ENCODE results near the gene ADSS1.

- TF ChIP-seq POLR2A (IDR thresholded peaks at IDR 0.05; ENCODE audit: low read length), result no peak
- TF ChIP-seq GATA1 (IDR thresholded peaks at IDR 0.05; ENCODE audit: low read depth, low read length), result no peak
These were observed 63.7 kb downstream of the ADSS1 start for GRCh38 chr14:104787736-104788135.

All from erythroblast (primary cell).